NCI-H2227 (cell line): ENCODE measurements around the gene ZDHHC5.

Source experiments
- DNase-seq: peaks from one replicate; lab custom pipeline; 2025; ENCODE audit not compliant: unreplicated experiment; lab: John Stamatoyannopoulos, UW

The ZDHHC5 gene

GRCh38 chr11:57667736-57668433 is at the start of gene ZDHHC5:
ZDHHC5 (plus strand) TSS chr11:57668114; CDS start chr11:57673091, 4,977 bp downstream.
- DNase-seq, result peak; percentile 99

GRCh38 chr11:57618438-57618837 is 49.5 kb upstream of the ZDHHC5 start:
- DNase-seq, result no peak

- no peak for DNase-seq
These were observed 48.6 kb upstream of the ZDHHC5 start for GRCh38 chr11:57619331-57619730.

- DNase-seq, result no peak
These were observed 47.4 kb upstream of the ZDHHC5 start for GRCh38 chr11:57620467-57620866.

- peak; percentile 90 for DNase-seq
These were observed 45.7 kb upstream of the ZDHHC5 start for GRCh38 chr11:57622263-57622662.

GRCh38 chr11:57624864-57625263 is 43.0 kb upstream of the ZDHHC5 start:
- no peak for DNase-seq

- DNase-seq, result no peak
These were observed 41.0 kb upstream of the ZDHHC5 start for GRCh38 chr11:57626895-57627294.

- DNase-seq, result no peak
These were observed 37.7 kb upstream of the ZDHHC5 start for GRCh38 chr11:57630171-57630570.

- DNase-seq, result no peak
These were observed 35.8 kb upstream of the ZDHHC5 start for GRCh38 chr11:57632116-57632515.

GRCh38 chr11:57633394-57634070 is 34.4 kb upstream of the ZDHHC5 start:
- DNase-seq, result no peak

- DNase-seq, result no peak
These were observed 33.6 kb upstream of the ZDHHC5 start for GRCh38 chr11:57634311-57634710.

- no peak for DNase-seq
These were observed 32.7 kb upstream of the ZDHHC5 start for GRCh38 chr11:57635246-57635645.

- peak; percentile 71 for DNase-seq
These were observed 30.3 kb upstream of the ZDHHC5 start for GRCh38 chr11:57637626-57638004.

GRCh38 chr11:57638005-57638781 is 29.7 kb upstream of the ZDHHC5 start:
- DNase-seq, result peak; percentile 89

- DNase-seq, result peak; percentile 60
These were observed 29.0 kb upstream of the ZDHHC5 start for GRCh38 chr11:57638811-57639320.

GRCh38 chr11:57639321-57640067 is 28.4 kb upstream of the ZDHHC5 start:
- DNase-seq, result peak; percentile 93

- no peak for DNase-seq
These were observed 27.7 kb upstream of the ZDHHC5 start for GRCh38 chr11:57640068-57640800.

GRCh38 chr11:57641011-57641807 is 26.7 kb upstream of the ZDHHC5 start:
- DNase-seq, result peak; percentile 72

GRCh38 chr11:57643802-57644201 is 24.1 kb upstream of the ZDHHC5 start:
- no peak for DNase-seq
